ENCODE data around the gene HAVCR2. TPM values are rescaled to one million over a fixed set of nuclear protein-coding genes. Genes with fewer than 3 reads are reported as not detected.

HAVCR2 gene
- total and polyA plus RNA-seq, 9 of the 15 experiments (the other 6 are each of a cell fraction or from before 2014, with no cell fraction given), result 0.04 to 0.11 (median 0.06) TPM; not detected in 5

DNA sequence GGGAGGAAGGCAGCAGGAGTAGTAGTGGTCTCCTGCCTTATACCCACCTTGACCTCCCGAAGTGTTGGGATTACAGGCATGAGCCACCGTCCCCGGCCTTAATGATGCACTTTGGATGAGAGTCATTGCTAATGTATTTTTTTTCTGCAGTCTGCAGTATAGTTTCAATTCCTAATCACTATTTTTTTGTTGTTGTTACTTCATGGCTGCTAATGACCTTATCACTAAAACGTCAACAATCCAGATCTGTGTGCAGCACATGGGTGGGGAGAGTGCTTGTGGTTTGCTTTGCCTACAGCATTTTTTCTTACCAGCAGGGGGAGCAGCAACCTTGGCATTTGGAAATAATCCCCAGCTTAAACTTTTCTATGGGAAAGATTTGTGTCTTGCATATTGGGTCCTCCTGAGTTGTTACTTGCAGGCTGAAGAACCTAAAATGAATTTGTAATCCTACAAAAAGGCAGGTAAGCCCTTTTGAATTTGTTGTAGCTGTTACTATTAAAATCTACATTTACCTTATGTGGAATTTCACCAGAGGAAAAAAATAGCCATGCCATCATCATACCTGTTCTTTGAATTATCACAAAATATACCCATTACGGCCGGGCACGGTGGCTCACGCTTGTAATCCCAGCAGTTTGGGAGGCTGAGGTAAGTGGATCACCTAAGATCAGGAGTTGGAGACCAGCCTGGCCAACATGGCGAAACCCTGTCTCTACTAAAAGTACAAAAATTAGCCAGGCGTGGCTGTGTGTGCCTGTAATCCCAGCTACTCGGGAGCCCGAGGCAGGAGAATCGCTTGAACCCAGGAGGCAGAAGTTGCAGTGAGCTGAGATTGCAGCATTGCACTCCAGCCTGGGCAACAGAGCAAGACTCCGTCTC lies 40.1 kb upstream of the HAVCR2 start:
- peak overlapping the region; percentile 58; the same call in 1 of the 2 replicates for H2AFZ ChIP-seq (ENCODE audit: low read depth, low read length)
- WGBS (ENCODE audit: insufficient coverage, low coverage, missing lambda C conversion rate), result 30% methylated on average over 14 of the region's 14 CpGs
- POLR2A ChIA-PET, result interaction anchor here (1.0 kb wide), 1 partner anchor 96 kb away, joined by 3 read pairs; no protein-coding TSS in a partner anchor
- TF ChIP-seq NRF1 (conservative IDR thresholded peaks at IDR 0.05 in 1 of 2, IDR thresholded peaks at IDR 0.05 in 1 of 2) (0 out of 4 replicates have a peak, but pooled peaks of 1 of the 2 experiments have one; percentile 8), HMG20A (CRISPR knock-in tag; conservative IDR thresholded peaks at IDR 0.05) (no peak), STAT5B (CRISPR knock-in tag; IDR thresholded peaks at IDR 0.05) (no peak), SMC3 (conservative IDR thresholded peaks at IDR 0.05; ENCODE audit: insufficient read depth, low read depth, low read length) (peak; percentile 38), POLR2A (conservative IDR thresholded peaks at IDR 0.05) (no peak), CBX2 (IDR thresholded peaks at IDR 0.05; ENCODE audit: insufficient read depth, low read length, poor library complexity, severe bottlenecking) (no peak), RFX7 (CRISPR knock-in tag; IDR thresholded peaks at IDR 0.05) (no peak), TRIM28 (IDR thresholded peaks at IDR 0.05) (no peak), MTA2 (IDR thresholded peaks at IDR 0.05; ENCODE audit: low read depth) (no peak), ZNF384 (IDR thresholded peaks at IDR 0.05; ENCODE audit: low read depth, low read length) (peak; percentile 37), CCNT2 (IDR thresholded peaks at IDR 0.05; ENCODE audit: borderline replicate concordance, extremely low read depth, insufficient read length, low read depth, low read length) (no peak), ILF3 (IDR thresholded peaks at IDR 0.05; ENCODE audit: borderline replicate concordance) (no peak), ZNF324 (CRISPR knock-in tag; IDR thresholded peaks at IDR 0.05) (no peak), TOE1 (IDR thresholded peaks at IDR 0.05; ENCODE audit: borderline replicate concordance) (no peak), TOE1 (CRISPR knock-in tag; IDR thresholded peaks at IDR 0.05; ENCODE audit: borderline replicate concordance, low read depth) (no peak), RHOXF2B (CRISPR knock-in tag; conservative IDR thresholded peaks at IDR 0.05) (no peak)
- TF ChIP-seq, protein P1, sequence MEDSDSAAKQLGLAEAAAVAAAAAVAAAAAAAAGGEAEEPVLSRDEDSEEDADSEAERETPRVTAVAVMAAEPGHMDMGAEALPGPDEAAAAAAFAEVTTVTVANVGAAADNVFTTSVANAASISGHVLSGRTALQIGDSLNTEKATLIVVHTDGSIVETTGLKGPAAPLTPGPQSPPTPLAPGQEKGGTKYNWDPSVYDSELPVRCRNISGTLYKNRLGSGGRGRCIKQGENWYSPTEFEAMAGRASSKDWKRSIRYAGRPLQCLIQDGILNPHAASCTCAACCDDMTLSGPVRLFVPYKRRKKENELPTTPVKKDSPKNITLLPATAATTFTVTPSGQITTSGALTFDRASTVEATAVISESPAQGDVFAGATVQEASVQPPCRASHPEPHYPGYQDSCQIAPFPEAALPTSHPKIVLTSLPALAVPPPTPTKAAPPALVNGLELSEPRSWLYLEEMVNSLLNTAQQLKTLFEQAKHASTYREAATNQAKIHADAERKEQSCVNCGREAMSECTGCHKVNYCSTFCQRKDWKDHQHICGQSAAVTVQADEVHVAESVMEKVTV (CRISPR knock-in tag; IDR thresholded peaks at IDR 0.05), result peak; percentile 76
- TF ChIP-seq, protein P2, sequence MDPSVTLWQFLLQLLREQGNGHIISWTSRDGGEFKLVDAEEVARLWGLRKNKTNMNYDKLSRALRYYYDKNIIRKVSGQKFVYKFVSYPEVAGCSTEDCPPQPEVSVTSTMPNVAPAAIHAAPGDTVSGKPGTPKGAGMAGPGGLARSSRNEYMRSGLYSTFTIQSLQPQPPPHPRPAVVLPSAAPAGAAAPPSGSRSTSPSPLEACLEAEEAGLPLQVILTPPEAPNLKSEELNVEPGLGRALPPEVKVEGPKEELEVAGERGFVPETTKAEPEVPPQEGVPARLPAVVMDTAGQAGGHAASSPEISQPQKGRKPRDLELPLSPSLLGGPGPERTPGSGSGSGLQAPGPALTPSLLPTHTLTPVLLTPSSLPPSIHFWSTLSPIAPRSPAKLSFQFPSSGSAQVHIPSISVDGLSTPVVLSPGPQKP (CRISPR knock-in tag; IDR thresholded peaks at IDR 0.05), result no peak
- TF ChIP-seq, protein P3, sequence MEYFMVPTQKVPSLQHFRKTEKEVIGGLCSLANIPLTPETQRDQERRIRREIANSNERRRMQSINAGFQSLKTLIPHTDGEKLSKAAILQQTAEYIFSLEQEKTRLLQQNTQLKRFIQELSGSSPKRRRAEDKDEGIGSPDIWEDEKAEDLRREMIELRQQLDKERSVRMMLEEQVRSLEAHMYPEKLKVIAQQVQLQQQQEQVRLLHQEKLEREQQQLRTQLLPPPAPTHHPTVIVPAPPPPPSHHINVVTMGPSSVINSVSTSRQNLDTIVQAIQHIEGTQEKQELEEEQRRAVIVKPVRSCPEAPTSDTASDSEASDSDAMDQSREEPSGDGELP (CRISPR knock-in tag; IDR thresholded peaks at IDR 0.05; ENCODE audit: borderline replicate concordance), result no peak

More for the DNA sequence above, 40.1 kb upstream of the HAVCR2 start:
- peak; percentile 71 to 79 (median 74) for DNase-seq (ENCODE audit: extremely low read depth in 1 of 4, low spot score in 3 of 4)
- in situ Hi-C loops (cut with MboI) (no loop called here), intact Hi-C loops (cut with micrococcal nuclease) (loop anchor here (1.0 to 10.0 kb wide), 4 partner anchors 104 to 596 kb away; partner anchors contain the start of gene LSM11)
- FAIRE-seq, result peak; percentile 86
- Histone ChIP-seq H4K20me1 (replicated peaks; ENCODE audit: control insufficient read depth, insufficient read depth, low read length) (no peaks in the 10 kb centered on the region), H3K79me2 (ENCODE audit: control insufficient read depth, insufficient read depth, low read length) (no peaks in the 10 kb centered on the region), H3K9me3 (replicated peaks; ENCODE audit: control insufficient read depth, insufficient read depth, low read depth, low read length) (no peaks in the 10 kb centered on the region), H3K9me1 (ENCODE audit: control insufficient read depth, insufficient read depth, low read length) (no peaks in the 10 kb centered on the region), H3K27me3 (ENCODE audit: control insufficient read depth in 2 of 2, insufficient read depth in 2 of 2, low read length in 2 of 2) (no peaks in the 10 kb centered on the region; a peak in 1 of 5 replicates), H3K27ac (ENCODE audit: extremely low read depth, low read depth, low read length) (no peak overlapping the region), H3K4me2 (ENCODE audit: insufficient read depth, low read length) (no peak overlapping the region; the same call in 1 of the 2 replicates), H3K36me3 (ENCODE audit: control insufficient read depth, insufficient read depth, low read length) (no peaks in the 10 kb centered on the region), H3K4me3 (no peak overlapping the region), H3K4me1 (replicated peaks in 1 of 2; ENCODE audit: control insufficient read depth in 2 of 2, insufficient read depth in 2 of 2, low read length in 2 of 2) (peaks cover 0 to 5% of the 10 kb centered on the region in 2 experiments; a peak in 3 of 5 replicates), H3K9ac (ENCODE audit: insufficient read depth in 1 of 2, low read depth in 2 of 2, low read length in 2 of 2) (no peak overlapping the region)
- no TSS peak for BruUV-seq (replicated peaks)
- peak; percentile 95 for ATAC-seq
- CTCF ChIA-PET (ENCODE audit: low intra/inter-chr PET ratio), result interaction anchor here (0.6 to 1.4 kb wide), 3 partner anchors 116 to 165 kb away, joined by 3 to 4 read pairs (median 3); no protein-coding TSS in a partner anchor

Measured in K562 (cell line).